NCI-H1694 (cell line): Measurements from ENCODE around the gene CREB3L2.
"Not testable (repeated sequence)": the region's sequence is repeated elsewhere in the genome, so short reads cannot be mapped to it uniquely, and the experiment has no call there.

Experiments
- DNase-seq: peaks from one replicate; lab custom pipeline; 2025; lab: John Stamatoyannopoulos, UW

The CREB3L2 gene

DNA sequence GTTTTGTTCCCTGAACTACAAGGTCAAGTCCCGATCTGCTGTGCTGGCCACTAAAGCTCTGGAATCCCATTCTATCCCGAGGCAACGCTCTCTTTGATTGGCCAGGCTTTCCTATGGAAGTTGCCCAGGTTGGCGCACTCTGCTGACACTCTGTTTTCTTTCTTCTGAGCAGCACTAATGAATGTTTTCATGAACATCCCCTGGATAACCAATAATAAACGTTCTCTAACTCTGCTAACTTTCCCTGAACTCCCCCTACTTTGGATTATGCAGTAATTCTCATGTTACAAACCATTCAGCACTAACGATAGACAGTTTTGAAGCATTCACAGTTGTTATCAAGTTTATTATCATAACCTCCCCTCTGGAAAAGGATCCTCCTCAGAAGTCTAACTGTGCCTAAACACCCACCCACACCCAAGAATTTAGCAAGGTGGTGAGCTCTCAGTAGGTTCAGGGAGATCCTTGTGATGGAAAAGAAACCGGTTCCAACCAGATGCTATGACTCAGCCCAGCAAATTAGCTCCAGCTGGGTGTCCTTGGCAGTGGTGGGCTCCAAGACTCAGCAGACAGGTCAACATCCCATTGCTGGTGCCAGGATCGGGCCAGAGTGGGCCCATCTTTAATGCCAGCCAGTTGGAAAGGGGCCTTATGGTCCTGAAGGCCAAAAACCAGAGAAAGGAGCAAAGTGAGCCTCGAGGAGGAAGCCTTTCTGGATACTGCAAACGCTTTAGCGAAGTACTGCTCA lies 68.4 kb downstream of the CREB3L2 start:
- no peak for DNase-seq

DNA sequence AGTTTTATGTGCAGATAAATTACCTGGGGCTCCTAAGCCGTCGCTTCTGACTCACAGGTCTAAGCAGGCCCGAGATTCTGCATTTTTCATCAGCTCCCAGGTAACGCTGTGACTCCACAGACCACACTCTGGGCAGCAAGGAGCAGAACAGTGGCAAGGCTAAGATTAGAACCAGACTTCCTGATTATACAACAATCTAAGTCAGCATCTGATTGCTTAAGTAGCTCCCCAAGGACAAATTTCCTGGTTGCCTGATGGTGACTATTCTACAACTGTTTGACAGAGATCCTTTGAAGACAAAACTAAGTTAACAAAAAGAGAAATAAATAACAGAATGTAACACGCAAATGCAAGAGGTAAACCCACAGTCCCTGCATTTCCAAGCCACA lies 69.0 kb downstream of the CREB3L2 start:
- DNase-seq, result no peak

DNA sequence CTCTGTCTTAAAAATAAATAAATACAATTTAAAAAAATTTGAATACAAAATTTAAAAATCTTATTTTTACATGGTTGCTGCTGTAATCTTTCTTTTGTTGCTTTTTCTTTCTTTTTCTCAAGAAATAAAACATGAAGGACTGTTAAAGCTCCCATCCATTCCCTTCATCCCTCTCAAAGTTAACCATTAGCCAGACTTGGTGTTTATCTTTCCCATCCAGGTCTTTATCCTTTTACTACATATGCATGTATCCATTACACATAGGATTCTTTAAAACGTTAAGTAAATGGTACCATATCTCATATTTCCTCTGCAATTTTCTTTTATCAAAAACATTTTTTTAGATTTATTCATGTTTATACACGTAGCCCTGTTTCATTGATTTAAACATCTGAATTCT lies 70.1 kb downstream of the CREB3L2 start:
- DNase-seq, result no peak

DNA sequence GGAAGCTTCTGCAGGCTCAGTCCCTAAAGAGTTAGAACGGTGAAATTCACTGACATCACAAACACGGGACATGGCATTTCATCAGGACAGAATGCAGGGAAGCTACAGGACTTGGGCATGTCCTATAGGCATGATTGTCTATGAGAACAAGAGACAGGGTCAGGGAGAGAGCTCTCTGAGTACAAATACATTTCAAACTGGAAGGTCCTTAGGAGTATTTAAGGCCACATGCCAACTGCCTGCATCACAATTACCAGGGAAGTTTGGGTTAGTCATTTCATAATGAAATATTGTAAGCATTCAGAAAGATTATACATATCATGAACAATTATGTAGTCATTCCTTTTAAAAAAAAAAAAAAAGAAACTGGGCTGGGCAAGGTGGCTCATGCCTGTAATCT lies 71.3 kb downstream of the CREB3L2 start:
- DNase-seq, result no peak

DNA sequence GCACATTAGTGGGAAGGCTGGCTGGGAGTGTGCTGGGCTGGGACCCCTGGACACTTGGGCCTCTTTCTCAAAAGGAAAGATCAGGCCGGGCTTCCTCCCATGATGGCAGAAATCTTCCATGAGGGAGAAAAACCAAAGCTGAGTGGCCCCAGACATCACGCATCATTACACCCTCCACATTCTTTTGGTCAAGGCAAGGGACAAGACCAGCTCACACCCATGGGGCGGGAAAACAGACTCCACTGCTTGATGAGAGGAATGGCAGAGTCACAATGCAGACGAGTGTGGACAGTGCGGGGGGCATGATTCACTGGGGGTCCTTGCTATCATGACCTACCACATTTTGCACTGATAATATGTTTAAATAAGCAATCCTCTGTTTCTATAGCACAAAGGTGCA lies 73.3 kb downstream of the CREB3L2 start:
- DNase-seq, result no peak

DNA sequence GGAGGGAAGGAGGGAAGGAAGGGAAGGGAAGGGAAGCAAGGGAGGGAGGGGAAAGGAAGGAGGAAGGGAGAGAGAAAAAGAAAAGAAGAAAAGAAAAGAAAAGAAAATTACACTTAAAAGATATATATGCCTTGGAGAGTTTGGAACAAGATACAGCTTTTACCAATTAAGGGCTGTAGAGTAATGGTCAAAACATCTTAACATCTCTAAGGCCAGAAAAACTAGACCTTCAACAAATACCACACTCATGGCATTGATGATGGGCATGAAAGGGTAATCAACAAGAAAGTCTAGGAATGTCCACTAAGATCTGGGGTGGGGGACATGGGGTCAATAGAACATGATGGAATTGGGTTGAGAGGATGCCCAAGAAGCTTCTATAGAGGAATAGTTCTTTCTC lies 74.5 kb downstream of the CREB3L2 start:
- DNase-seq, result no peak

DNA sequence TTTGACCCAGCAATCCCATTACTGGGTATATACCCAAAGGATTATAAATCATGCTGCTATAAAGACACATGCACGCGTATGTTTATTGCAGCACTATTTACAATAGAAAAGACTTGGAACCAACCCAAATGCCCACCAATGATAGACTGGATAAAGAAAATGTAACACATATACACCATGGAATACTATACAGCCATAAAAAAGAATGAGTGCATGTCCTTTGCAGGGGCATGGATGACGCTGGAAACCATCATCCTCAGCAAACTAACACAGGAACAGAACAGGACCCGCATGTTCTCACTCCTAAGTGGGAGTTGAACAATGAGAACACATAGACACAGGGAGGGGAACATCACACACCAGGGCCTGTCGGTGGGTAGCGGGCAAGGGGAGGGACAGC lies 75.7 kb downstream of the CREB3L2 start:
- DNase-seq, result not testable (repeated sequence)

DNA sequence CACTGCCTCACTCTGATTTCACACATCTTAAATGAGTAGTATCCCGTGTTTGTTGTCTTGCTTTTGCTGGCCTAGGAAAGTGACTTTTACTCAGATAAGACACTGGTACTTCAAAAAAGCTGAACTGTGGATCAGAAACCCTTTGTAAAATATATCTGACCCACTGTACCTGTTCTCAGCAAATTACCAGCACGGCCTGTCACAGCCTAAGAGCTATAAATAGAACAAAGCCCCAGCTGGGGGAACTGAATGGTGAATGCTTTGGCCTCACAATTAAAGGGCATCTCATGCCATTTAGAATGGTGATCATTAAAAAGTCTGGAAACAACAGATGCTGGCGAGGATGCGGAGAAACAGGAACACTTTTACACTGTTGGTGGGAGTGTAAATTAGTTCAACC lies 76.1 kb downstream of the CREB3L2 start:
- DNase-seq, result no peak

DNA sequence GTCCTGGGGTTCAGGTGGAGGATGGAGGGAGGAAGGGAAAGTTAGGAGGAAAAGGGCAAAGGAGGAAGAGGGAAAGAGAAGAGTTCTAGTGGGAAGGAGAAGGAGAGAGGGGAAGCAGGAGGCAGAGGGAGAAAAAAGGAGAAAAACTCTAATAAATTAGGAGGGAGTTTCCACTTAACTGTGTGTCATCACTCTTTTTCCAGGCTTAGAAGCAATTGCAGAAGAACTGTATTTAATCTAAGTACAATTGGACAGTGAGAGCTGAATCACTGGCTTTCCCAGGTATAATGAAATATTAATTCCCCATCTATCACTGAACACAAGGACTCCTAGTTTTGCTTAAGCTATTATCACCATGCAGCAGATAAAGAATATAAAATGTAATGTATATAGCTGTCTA lies 76.8 kb downstream of the CREB3L2 start:
- DNase-seq, result no peak

DNA sequence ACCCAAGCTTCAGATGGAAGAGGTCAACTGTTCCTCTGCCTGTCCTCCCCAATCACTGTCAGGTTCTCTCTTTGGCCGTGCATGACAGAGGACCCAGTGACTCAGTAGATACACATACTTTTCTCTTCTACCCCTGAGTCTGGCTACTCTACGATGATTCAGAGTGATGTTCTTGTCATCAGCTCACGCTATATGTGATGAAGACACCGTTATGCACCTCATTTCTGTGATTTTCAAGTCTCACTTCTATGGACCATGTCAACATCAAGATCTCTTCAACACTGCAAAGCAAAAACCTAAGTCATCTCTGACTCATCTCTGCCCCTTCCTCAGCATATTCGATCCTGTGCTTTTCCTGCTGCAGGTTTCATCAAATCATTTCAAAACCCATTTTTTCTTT lies 78.5 kb downstream of the CREB3L2 start:
- no peak for DNase-seq

DNA sequence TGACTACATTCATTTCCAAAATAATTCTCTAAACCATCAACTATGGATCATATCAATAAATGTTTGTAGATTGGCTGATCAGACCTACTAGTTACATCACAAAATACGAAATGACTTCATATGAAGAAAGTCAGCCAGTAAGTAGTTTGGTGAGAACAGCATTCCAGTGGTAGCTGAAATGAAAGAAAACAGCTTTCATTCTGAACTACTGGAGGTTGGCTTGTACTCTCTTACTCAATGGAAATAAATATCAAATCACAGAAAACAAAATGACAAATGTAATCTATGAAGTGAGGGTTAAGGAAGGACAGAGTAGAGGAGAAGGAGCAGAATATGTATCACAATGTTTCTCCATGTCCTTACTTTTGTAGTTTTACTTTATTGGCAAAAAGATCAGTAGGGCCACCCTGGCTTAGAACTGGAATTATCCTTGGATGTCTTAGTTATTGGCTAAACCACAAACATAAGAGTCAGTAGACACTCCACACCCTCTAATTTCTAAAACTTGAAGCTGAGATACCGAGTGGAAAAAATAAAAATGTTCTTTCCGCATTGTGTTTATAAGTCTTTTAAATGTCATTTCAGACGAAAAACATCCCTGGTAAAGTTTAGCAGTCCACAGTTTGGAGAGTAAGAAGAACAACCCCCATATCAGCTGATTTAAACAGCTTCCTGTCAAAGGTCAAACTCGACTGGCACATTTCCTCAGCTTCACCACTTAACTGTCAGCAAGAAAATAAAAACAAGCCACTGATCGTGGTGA lies 81.1 kb downstream of the CREB3L2 start:
- no peak for DNase-seq

DNA sequence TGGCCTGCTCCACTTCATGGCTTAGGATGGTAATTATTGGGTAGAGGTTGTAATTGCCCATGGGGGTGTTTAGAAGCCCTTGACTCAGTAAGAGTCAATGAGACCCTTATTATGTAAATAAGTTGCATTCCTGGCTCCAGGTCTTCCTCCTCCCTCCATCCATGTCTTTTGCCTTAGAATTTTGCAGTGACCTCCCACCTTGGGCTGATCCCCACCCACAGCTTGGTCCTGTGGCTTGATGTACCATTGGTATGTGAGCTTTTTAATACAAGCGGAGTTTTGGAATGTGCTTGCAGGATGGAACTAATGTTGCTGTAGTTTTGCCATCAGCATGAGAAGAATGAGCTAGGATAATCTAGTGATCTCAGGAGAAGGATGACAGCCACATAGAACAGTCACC lies 81.9 kb downstream of the CREB3L2 start:
- no peak for DNase-seq

DNA sequence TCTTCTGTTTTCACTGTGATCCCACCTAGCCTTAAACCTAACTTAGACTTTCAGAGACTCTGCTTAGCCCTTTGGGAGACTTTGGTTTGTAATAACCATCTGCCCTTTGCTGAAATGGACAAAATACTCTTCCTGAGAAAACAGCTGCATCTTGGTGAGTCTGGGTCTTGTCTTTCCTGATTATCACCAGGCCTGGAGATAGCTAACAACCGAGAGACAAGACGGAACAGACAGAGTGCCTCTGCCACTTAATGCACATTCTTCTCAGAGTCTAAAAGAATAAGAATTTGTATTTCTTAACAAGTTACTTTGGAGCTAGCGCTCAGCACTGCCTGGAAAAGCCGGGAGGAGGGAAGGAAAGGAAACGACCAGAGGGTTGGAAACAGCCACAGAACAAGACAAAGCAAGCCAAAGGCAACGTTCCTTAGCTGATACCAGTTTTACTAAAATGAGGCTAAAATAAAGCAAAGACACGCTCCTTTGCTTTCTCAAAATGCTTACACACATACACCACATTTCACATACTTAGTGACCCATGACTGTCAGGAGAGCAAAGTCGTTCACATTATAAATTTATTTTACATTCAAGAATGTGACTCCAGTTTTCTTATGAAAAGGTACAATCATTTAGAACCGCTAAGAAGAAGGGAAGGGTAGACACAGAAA lies 84.8 kb downstream of the CREB3L2 start:
- DNase-seq, result no peak

DNA sequence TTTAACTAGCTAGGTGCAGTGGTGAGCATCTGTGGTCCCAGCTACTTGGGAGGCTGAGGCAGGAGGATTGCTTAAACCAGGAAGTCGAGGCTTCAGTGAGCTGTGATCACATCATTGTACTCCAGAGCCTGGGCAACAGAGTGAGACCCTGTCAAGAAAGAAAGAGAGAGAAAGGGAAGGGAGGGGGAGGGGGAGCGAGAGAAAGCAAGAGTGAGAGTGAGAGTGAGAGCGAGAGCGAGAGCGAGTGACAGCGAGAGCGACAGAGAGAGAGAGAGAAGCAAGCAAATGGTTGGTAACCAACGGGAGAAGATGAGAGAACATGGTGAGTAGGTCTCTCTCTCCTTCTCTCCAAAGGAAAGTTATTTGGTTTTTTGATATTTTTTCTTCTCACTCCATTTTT lies 85.3 kb downstream of the CREB3L2 start:
- DNase-seq, result no peak

DNA sequence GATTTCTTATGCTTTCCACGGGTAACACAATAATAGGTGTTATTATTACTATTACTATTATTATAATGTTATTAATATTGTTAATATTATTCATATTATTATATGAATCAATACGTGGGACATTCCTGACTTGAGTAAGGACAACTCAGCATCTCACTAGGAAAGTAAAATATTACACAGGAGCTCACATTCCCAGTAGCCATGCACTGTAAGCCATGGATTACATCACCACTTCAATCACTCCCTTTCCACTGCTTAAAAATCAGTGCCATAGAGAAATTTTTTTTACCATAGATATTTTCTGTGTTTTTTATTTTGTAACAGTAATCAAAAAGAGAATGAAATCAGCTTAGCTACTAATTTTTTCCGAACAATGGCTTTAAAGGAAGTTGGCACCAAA lies 86.6 kb downstream of the CREB3L2 start:
- no peak for DNase-seq

DNA sequence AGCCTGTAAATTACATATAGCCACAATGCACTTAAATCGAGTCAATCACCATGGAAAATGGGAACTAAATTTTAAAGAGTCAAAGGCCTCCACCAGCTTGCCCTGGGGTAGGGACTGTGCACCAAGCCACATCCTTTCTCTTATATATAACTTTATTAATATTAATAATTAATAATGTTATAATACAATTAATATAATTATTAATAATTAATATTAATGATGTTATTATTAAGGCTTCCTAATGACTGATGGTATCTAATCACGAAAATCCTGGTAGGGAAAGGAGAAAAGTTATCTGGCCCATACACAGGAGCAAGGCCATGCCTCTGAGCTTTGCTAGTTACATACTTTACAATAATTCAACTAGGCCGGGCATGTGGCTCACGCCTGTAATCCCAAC lies 87.9 kb downstream of the CREB3L2 start:
- DNase-seq, result no peak

DNA sequence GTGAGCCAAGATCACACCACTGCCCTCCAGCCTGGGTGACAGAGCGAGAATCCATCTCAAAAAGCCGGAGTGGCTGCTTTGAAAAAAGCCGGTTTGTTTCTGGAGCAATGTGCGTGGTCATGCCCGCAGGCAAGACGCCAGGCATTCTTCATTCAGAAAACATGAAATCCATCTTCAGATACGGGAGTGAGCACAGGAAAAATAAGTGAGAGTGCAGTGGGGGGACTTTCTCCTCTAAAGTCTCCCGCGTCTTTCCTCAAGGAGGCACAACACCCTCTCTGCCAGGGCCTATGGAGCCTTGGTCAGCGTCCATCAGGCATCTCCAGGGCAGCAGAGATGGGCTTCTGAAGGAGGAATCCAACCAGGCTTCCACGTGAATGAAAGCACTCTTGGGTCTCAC lies 92.8 kb downstream of the CREB3L2 start:
- no peak for DNase-seq

DNA sequence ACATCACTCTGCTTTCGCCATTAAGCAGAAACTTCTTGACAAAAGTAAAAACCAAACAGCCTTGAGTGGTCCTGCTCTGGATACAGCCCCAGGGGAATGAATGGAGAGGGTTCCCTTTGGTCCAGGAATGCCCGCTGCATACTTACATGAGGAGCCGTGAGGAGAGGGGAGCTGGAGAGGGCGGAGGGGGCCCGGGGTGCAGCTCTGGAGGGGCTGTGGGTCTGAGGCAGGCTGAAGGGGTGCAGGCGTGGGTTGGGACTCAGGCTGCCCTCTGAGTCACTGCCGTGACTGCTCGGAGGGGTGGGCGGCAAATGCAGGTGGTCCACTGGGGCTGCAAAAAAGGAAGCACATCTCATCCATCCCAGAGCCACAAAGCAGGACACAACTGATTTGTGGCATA lies 93.8 kb downstream of the CREB3L2 start:
- DNase-seq, result no peak

DNA sequence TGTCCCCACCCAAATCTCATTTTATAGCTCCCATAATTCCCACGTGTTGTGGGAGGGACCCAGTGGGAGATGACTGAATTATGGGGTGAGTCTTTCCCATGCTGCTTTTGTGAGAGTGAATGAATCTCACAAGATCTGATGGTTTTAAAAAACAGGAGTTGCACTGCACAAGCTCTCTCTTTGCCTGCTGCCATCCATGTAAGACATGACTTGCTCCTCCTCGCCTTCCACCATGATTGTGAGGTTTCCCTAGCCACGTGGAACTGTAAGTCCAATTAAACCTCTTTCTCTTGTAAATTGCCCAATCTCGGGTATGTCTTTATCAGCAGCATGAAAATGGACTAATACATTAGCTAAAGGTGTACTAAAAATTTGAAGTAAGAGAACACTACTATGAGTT lies 95.2 kb downstream of the CREB3L2 start:
- not testable (repeated sequence) for DNase-seq

DNA sequence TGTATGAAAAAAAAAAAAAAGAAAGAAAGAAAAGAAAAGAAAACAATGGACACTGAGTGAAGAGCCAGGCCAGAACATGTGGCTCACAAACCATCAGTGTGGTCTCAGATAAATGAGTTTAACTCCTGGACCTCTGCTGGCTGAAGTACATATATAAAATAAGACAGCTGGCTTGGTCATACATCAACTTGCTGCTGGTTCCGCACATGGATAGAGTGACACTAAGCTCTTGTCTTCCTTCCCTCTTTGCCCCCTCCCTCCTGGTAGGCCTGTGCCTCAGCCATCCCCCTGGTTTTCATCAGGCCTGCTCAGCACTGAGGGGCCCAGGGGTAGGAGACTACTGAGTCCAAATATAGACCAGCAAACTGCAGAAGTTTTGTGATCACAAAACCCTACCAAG lies 97.1 kb downstream of the CREB3L2 start:
- DNase-seq, result no peak

DNA sequence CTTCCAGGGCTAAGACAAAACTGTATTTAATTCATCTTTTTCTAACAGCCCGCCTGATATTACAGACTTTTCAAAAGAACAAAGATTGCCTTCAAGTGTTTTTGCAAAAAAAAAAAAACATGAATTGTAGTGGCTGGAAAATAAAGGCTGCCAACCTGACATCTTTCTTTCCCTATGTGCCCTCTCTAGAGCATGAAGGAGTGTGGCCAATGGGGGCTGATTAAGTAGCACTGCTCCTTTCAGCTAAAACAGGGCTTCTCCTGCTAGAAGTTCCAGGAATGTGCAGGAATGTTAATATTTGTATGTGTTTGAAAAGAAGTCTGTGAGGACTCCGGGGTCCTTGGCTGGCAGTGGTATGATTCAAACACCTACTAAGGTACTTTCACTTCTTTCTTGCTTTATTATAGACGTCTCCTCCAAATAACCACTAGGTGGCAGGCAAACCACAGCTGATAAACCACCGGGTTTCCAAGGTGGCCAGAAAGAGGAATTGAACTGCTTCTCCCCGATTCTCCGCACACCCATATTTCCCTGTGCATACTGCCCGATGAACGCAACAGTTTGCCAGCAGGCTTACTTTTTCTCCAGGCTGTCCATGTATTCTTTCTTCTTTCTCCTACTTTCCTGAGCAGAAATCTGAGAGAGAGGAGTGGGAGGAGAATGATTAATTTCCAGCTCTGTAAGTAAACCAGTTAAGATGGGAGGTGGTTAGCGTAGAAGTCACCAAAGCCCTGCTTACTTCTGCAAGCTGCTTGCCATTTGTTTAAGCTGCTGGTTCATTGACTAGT lies 98.3 kb downstream of the CREB3L2 start:
- DNase-seq, result peak; percentile 32

DNA sequence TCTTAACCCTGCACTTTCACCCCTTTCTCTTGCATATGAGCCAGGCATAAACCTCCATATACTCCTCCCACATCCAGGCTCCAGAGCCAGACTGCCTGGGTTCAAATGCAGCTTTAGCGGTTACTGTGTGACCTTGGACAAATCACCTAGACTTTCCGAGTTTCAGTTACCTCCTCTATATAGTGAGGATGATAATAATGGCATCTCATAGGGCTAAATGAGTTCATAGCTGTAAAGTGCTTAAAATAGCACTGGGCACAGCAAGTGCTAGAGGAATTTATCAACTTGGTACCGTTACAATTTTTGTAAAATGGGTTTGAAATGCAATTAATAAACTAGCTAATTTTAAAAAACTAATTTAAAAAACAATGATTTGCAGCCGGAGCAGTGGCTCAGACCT lies 101.7 kb downstream of the CREB3L2 start:
- no peak for DNase-seq
